ENCODE measurements around the gene HTR2A.

The HTR2A gene

DNA sequence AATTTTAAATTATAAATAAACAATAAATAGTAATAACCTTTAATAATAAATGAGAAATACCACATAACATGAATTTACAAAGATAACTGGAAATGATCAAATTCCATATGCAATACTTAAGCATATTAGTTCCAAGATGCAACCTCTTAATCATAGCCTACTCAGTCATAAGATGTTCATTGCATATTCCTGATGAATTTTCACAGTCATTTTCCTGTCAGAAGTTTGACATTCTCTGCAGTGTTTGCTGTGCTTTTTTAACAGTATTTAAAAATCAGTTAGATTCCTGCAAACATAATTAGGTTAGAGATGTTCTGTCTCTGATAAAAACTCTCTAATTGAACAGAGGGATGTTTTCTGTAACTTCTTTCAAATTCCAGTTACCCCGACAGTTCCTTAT, 28.6 kb upstream of the HTR2A start:
- WGBS (ENCODE audit: extremely low coverage, insufficient coverage, insufficient read length), result no CpG with 5 or more reads among the region's 1 CpG

DNA sequence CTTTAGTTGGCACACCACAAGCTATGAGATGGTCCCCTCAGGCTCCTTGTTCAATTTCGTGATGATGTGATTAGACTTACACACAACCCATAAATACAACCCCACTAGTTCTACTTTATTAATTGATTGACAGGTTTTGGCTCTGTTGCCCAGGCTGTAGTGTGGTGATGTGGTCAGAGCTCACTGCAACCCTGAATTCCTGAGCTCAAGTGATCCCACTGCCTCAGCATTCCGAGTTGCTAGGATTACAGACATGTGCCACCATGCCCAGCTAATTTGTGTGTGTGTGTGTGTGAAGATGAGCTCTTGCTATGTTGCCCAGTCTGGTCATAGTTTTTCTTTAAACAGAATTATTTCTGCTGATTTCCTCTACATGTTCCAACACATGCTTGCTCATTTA, 17.5 kb upstream of the HTR2A start:
- Histone ChIP-seq H3K9ac (ENCODE audit: low read length) (no peak overlapping the region), H4K8ac (ENCODE audit: low read depth, low read length) (no peak overlapping the region), H3K36me3 (ENCODE audit: control insufficient read depth in 1 of 2, insufficient read depth in 2 of 2, low read length in 2 of 2) (no peaks in the 10 kb centered on the region), H3K4ac (ENCODE audit: low read depth, low read length) (no peak overlapping the region), H2AK5ac (ENCODE audit: low read length) (no peak overlapping the region), H3K18ac (ENCODE audit: low read length) (no peak overlapping the region), H2BK5ac (ENCODE audit: low read depth, low read length, poor library complexity) (no peak overlapping the region), H3K4me2 (ENCODE audit: low read length) (no peak overlapping the region), H4K12ac (ENCODE audit: low read depth, low read length) (no peak overlapping the region), H3K4me1 (ENCODE audit: control insufficient read depth in 1 of 2, insufficient read depth in 2 of 2, low read length in 2 of 2) (no peaks in the 10 kb centered on the region), H2BK120ac (ENCODE audit: insufficient read depth, low read length, poor library complexity) (no peak overlapping the region), H3K79me2 (ENCODE audit: control insufficient read depth, insufficient read depth, low read length, poor library complexity) (no peaks in the 10 kb centered on the region), H3K9me3 (ENCODE audit: insufficient read depth, low read depth, low read length) (peaks cover 1% of the 10 kb centered on the region), H3K14ac (ENCODE audit: low read length) (no peak overlapping the region), H4K91ac (ENCODE audit: low read depth, low read length) (no peak overlapping the region), H3K23ac (ENCODE audit: low read length) (no peak overlapping the region), H3K27me3 (ENCODE audit: insufficient read depth, low read length) (no peaks in the 10 kb centered on the region), H2AFZ (ENCODE audit: insufficient read depth, low read length, poor library complexity) (no peak overlapping the region), H2BK12ac (ENCODE audit: low read length) (no peak overlapping the region), H3K4me3 (ENCODE audit: low read depth, low read length) (no peak overlapping the region), H3K27ac (ENCODE audit: low read depth, low read length) (no peak overlapping the region), H3K79me1 (ENCODE audit: low read length) (no peaks in the 10 kb centered on the region)
- no CpG with 5 or more reads among the region's 2 CpGs for WGBS (ENCODE audit: extremely low coverage, insufficient coverage, insufficient read length)
- DNase-seq, result no peak

More for the DNA sequence above, 28.6 kb upstream of the HTR2A start:
- Histone ChIP-seq H3K4me3 (ENCODE audit: low read depth, low read length) (no peak overlapping the region), H3K36me3 (ENCODE audit: control insufficient read depth in 1 of 2, insufficient read depth in 2 of 2, low read length in 2 of 2) (no peaks in the 10 kb centered on the region), H4K91ac (ENCODE audit: low read depth, low read length) (no peak overlapping the region), H3K18ac (ENCODE audit: low read length) (no peak overlapping the region), H3K79me2 (ENCODE audit: control insufficient read depth, insufficient read depth, low read length, poor library complexity) (no peaks in the 10 kb centered on the region), H2AFZ (ENCODE audit: insufficient read depth, low read length, poor library complexity) (no peak overlapping the region), H3K27ac (ENCODE audit: low read depth, low read length) (no peak overlapping the region), H4K8ac (ENCODE audit: low read depth, low read length) (no peak overlapping the region), H3K23ac (ENCODE audit: low read length) (no peak overlapping the region), H3K9me3 (ENCODE audit: insufficient read depth, low read depth, low read length) (no peaks in the 10 kb centered on the region), H2BK12ac (ENCODE audit: low read length) (no peak overlapping the region), H3K4ac (ENCODE audit: low read depth, low read length) (no peak overlapping the region), H2BK5ac (ENCODE audit: low read depth, low read length, poor library complexity) (no peak overlapping the region), H3K79me1 (ENCODE audit: low read length) (no peaks in the 10 kb centered on the region), H2AK5ac (ENCODE audit: low read length) (no peak overlapping the region), H3K4me2 (ENCODE audit: low read length) (no peak overlapping the region), H2BK120ac (ENCODE audit: insufficient read depth, low read length, poor library complexity) (no peak overlapping the region), H3K4me1 (ENCODE audit: control insufficient read depth in 1 of 2, insufficient read depth in 2 of 2, low read length in 2 of 2) (no peaks in the 10 kb centered on the region), H3K14ac (ENCODE audit: low read length) (no peak overlapping the region), H4K12ac (ENCODE audit: low read depth, low read length) (no peak overlapping the region), H3K9ac (ENCODE audit: low read length) (no peak overlapping the region), H3K27me3 (ENCODE audit: insufficient read depth, low read length) (no peaks in the 10 kb centered on the region)
- no peak for DNase-seq

DNA sequence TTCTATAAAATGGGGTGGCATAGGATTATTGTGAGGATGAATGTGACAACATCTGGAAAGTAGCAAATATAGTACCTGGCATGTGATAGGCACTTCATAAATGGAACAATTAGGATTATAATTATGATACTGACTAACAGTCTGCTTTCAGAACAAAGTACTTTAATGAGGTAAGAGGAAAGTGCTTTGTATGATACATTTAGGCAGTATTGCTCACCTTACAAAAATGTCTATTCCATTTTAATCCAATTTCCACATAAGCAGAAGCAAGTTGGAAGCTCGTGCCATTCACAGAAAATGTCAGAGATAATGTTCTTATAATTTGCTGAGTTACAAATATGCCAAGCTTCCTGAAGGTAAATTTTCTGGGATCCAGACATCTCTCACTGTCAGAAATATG, 16.9 kb upstream of the HTR2A start:
- Histone ChIP-seq H3K23ac (ENCODE audit: low read length) (no peak overlapping the region), H2BK12ac (ENCODE audit: low read length) (no peak overlapping the region), H2AFZ (ENCODE audit: insufficient read depth, low read length, poor library complexity) (no peak overlapping the region), H3K4me2 (ENCODE audit: low read length) (no peak overlapping the region), H3K9me3 (ENCODE audit: insufficient read depth, low read depth, low read length) (peaks cover 1% of the 10 kb centered on the region), H3K27me3 (ENCODE audit: insufficient read depth, low read length) (no peaks in the 10 kb centered on the region), H2AK5ac (ENCODE audit: low read length) (no peak overlapping the region), H3K14ac (ENCODE audit: low read length) (no peak overlapping the region), H3K4me1 (ENCODE audit: control insufficient read depth in 1 of 2, insufficient read depth in 2 of 2, low read length in 2 of 2) (no peaks in the 10 kb centered on the region), H3K27ac (ENCODE audit: low read depth, low read length) (no peak overlapping the region), H4K8ac (ENCODE audit: low read depth, low read length) (no peak overlapping the region), H4K91ac (ENCODE audit: low read depth, low read length) (no peak overlapping the region), H3K36me3 (ENCODE audit: control insufficient read depth in 1 of 2, insufficient read depth in 2 of 2, low read length in 2 of 2) (no peaks in the 10 kb centered on the region), H3K9ac (ENCODE audit: low read length) (no peak overlapping the region), H3K18ac (ENCODE audit: low read length) (no peak overlapping the region), H3K4ac (ENCODE audit: low read depth, low read length) (no peak overlapping the region), H3K4me3 (ENCODE audit: low read depth, low read length) (no peak overlapping the region), H3K79me2 (ENCODE audit: control insufficient read depth, insufficient read depth, low read length, poor library complexity) (no peaks in the 10 kb centered on the region), H3K79me1 (ENCODE audit: low read length) (no peaks in the 10 kb centered on the region), H2BK5ac (ENCODE audit: low read depth, low read length, poor library complexity) (no peak overlapping the region), H4K12ac (ENCODE audit: low read depth, low read length) (no peak overlapping the region), H2BK120ac (ENCODE audit: insufficient read depth, low read length, poor library complexity) (no peak overlapping the region)
- DNase-seq, result no peak
- no CpG with 5 or more reads among the region's 1 CpG for WGBS (ENCODE audit: extremely low coverage, insufficient coverage, insufficient read length)

DNA sequence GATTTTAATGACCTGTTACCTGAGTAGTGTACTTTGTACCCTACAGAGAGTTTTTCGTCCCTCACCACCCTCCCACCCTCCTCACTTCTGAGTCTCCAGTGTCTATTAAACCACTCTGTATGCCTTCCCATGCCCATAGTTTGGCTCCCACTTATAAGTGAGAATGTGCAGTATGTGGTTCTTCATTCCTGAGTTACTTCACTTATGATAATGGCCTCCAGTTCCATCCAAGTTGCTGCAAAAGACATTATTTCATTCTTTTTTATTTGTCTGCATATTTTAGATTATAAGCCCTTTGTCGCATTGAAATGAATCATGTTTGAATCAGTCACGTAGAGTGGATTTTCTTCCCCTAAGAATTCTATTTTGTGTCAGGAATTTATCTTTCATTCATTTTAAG, 12.2 kb upstream of the HTR2A start:
- no CpG with 5 or more reads among the region's 3 CpGs for WGBS (ENCODE audit: extremely low coverage, insufficient coverage, insufficient read length)
- H2BK5ac ChIP-seq (ENCODE audit: low read depth, low read length, poor library complexity), result no peak overlapping the region

More for the DNA sequence above, 12.2 kb upstream of the HTR2A start:
- no peak overlapping the region for H2BK120ac ChIP-seq (ENCODE audit: insufficient read depth, low read length, poor library complexity)
- no peak overlapping the region for H4K8ac ChIP-seq (ENCODE audit: low read depth, low read length)
- H3K79me2 ChIP-seq (ENCODE audit: control insufficient read depth, insufficient read depth, low read length, poor library complexity), result no peaks in the 10 kb centered on the region
- H3K18ac ChIP-seq (ENCODE audit: low read length), result no peak overlapping the region
- no peak overlapping the region for H3K27ac ChIP-seq (ENCODE audit: low read depth, low read length)
- H3K9ac ChIP-seq (ENCODE audit: low read length), result no peak overlapping the region
- no peak overlapping the region for H3K23ac ChIP-seq (ENCODE audit: low read length)
- H3K4me1 ChIP-seq (ENCODE audit: control insufficient read depth in 1 of 2, insufficient read depth in 2 of 2, low read length in 2 of 2), result no peaks in the 10 kb centered on the region
- H4K12ac ChIP-seq (ENCODE audit: low read depth, low read length), result no peak overlapping the region
- no peak overlapping the region for H2BK12ac ChIP-seq (ENCODE audit: low read length)
- H3K4ac ChIP-seq (ENCODE audit: low read depth, low read length), result no peak overlapping the region
- H3K79me1 ChIP-seq (ENCODE audit: low read length), result no peaks in the 10 kb centered on the region
- no peak overlapping the region for H2AK5ac ChIP-seq (ENCODE audit: low read length)
- no peaks in the 10 kb centered on the region for H3K27me3 ChIP-seq (ENCODE audit: insufficient read depth, low read length)
- H3K9me3 ChIP-seq (ENCODE audit: insufficient read depth, low read depth, low read length), result peaks cover 1% of the 10 kb centered on the region
- no peak for DNase-seq
- no peaks in the 10 kb centered on the region for H3K36me3 ChIP-seq (ENCODE audit: control insufficient read depth in 1 of 2, insufficient read depth in 2 of 2, low read length in 2 of 2)
- no peak overlapping the region for H4K91ac ChIP-seq (ENCODE audit: low read depth, low read length)
- H3K14ac ChIP-seq (ENCODE audit: low read length), result no peak overlapping the region
- H3K4me2 ChIP-seq (ENCODE audit: low read length), result no peak overlapping the region
- H2AFZ ChIP-seq (ENCODE audit: insufficient read depth, low read length, poor library complexity), result no peak overlapping the region
- H3K4me3 ChIP-seq (ENCODE audit: low read depth, low read length), result no peak overlapping the region

Data from trophoblast cell (in vitro differentiated cells and primary cell).